HepG2 (cell line): Measurements from ENCODE around the gene DPEP1. TPM values are rescaled to one million over a fixed set of nuclear protein-coding genes. Genes with fewer than 3 reads are reported as not detected.

ENCODE experiments used
- ASH2L ChIP-seq: fragments of 300-600, 200-600 bp; sonication (generic); IDR thresholded peaks from 2 replicates; pipeline ENCODE4 v1.7.0; 2017; ENCODE audit warnings: low read depth, mild to moderate bottlenecking, moderate library complexity, mixed read lengths, low read length; ENCODE audit not compliant: insufficient read length
- BHLHE40 ChIP-seq: IDR thresholded peaks from 2 replicates; pipeline ENCODE4 v1.6.1; 2011; ENCODE audit warnings: low read length, improper control_type of control experiment
- CEBPB ChIP-seq: IDR thresholded peaks from 2 replicates; pipeline ENCODE4 v1.6.1; 2011; ENCODE audit warnings: low read depth, low read length, improper control_type of control experiment, borderline replicate concordance
- DMAP1 ChIP-seq: IDR thresholded peaks from 2 replicates; pipeline ENCODE4 v1.6.1; 2016
- HNRNPL ChIP-seq: fragments of 200-400 bp; formaldehyde crosslinking; IDR thresholded peaks from 2 replicates; pipeline ENCODE4 v1.6.1; 2017; ENCODE audit warnings: mild to moderate bottlenecking, low read depth, low read length
- MAFK ChIP-seq, 2 experiments: IDR thresholded peaks in 1 of 2; conservative IDR thresholded peaks in 1 of 2; 2 replicates each; pipeline ENCODE4 v1.6.1; 2011; ENCODE audit warnings: improper control_type of control experiment in 2 of 2, low read length in 2 of 2
- NFE2L1 ChIP-seq: sonication (generic); formaldehyde crosslinking; IDR thresholded peaks from 2 replicates; pipeline ENCODE4 v1.4.0; 2020; ENCODE audit warnings: missing genetic modification reagents, mild to moderate bottlenecking, borderline replicate concordance
- NR1H2 ChIP-seq: sonication (generic); formaldehyde crosslinking; IDR thresholded peaks from 2 replicates; pipeline ENCODE4 v1.8.1; 2022; ENCODE audit warnings: low read depth, missing genetic modification reagents, borderline replicate concordance
- NR3C1 ChIP-seq: sonication (generic); formaldehyde crosslinking; IDR thresholded peaks from 2 replicates; pipeline ENCODE4 v1.4.0; 2020; ENCODE audit warnings: missing genetic modification reagents
- RFXAP ChIP-seq: sonication (generic); formaldehyde crosslinking; IDR thresholded peaks from 2 replicates; pipeline ENCODE4 v1.4.0; 2020; ENCODE audit warnings: missing genetic modification reagents, borderline replicate concordance
- SIX1 ChIP-seq: sonication (generic); formaldehyde crosslinking; IDR thresholded peaks from 2 replicates; pipeline ENCODE4 v1.4.0; 2020; ENCODE audit warnings: missing genetic modification reagents, borderline replicate concordance
- SMYD3 ChIP-seq: sonication (generic); formaldehyde crosslinking; IDR thresholded peaks from 2 replicates; pipeline ENCODE4 v1.8.1; 2023; ENCODE audit warnings: mild to moderate bottlenecking, missing genetic modification reagents
- THAP11 ChIP-seq: IDR thresholded peaks from 2 replicates; pipeline ENCODE4 v1.6.1; 2016; ENCODE audit warnings: missing biosample characterization, missing genetic modification reagents
- THYN1 ChIP-seq: sonication (generic); formaldehyde crosslinking; IDR thresholded peaks from 2 replicates; pipeline ENCODE4 v1.8.1; 2023; ENCODE audit warnings: low read depth, mild to moderate bottlenecking, moderate library complexity, missing genetic modification reagents, borderline replicate concordance
- ZBTB38 ChIP-seq: sonication (generic); formaldehyde crosslinking; IDR thresholded peaks from 2 replicates; pipeline ENCODE4 v1.5.1; 2020; ENCODE audit warnings: mild to moderate bottlenecking, missing genetic modification reagents
- ZNF251 ChIP-seq: sonication (generic); formaldehyde crosslinking; IDR thresholded peaks from 2 replicates; pipeline ENCODE4 v1.9.0; 2021; ENCODE audit warnings: mild to moderate bottlenecking, missing genetic modification reagents
- ZNF343 ChIP-seq: sonication (generic); formaldehyde crosslinking; IDR thresholded peaks from 2 replicates; pipeline ENCODE4 v1.4.0; 2020; ENCODE audit warnings: mild to moderate bottlenecking, missing genetic modification reagents
- ZNF350 ChIP-seq: sonication (generic); formaldehyde crosslinking; IDR thresholded peaks from 2 replicates; pipeline ENCODE4 v1.4.0; 2020; ENCODE audit warnings: mild to moderate bottlenecking, low read depth, missing genetic modification reagents, borderline replicate concordance
- ZNF607 ChIP-seq: sonication (generic); formaldehyde crosslinking; IDR thresholded peaks from 2 replicates; pipeline ENCODE4 v1.5.1; 2020; ENCODE audit warnings: missing genetic modification reagents, mild to moderate bottlenecking, borderline replicate concordance
- ZNF609 ChIP-seq: sonication (generic); formaldehyde crosslinking; IDR thresholded peaks from 2 replicates; pipeline ENCODE4 v1.4.0; 2020; ENCODE audit warnings: mild to moderate bottlenecking, missing genetic modification reagents, borderline replicate concordance
- ZNF616 ChIP-seq: sonication (generic); formaldehyde crosslinking; IDR thresholded peaks from 2 replicates; pipeline ENCODE4 v1.5.0; 2020; ENCODE audit warnings: low read depth, mild to moderate bottlenecking, missing genetic modification reagents
- ZNF703 ChIP-seq: sonication (generic); formaldehyde crosslinking; IDR thresholded peaks from 2 replicates; pipeline ENCODE4 v1.5.1; 2020; ENCODE audit warnings: missing genetic modification reagents, mild to moderate bottlenecking, moderate library complexity, borderline replicate concordance
- ZNF746 ChIP-seq: sonication (generic); formaldehyde crosslinking; IDR thresholded peaks from 2 replicates; pipeline ENCODE4 v1.8.0; 2022; ENCODE audit warnings: mild to moderate bottlenecking, missing genetic modification reagents
- ZNF841 ChIP-seq: sonication (generic); formaldehyde crosslinking; IDR thresholded peaks from 2 replicates; pipeline ENCODE4 v1.8.1; 2023; ENCODE audit warnings: missing genetic modification reagents, borderline replicate concordance
- ZNF891 ChIP-seq: sonication (generic); formaldehyde crosslinking; IDR thresholded peaks from 2 replicates; pipeline ENCODE4 v1.5.0; 2020; ENCODE audit warnings: mild to moderate bottlenecking, missing genetic modification reagents
- polyA plus RNA-seq, 8 experiments: library from polyadenylated mRNA; depleted of rRNA in 3 of 8; stranded (reverse) in 7 of 8; unstranded in 1 of 8; fragments of >200 nt; fragmentation: Illumina TruSeq in 4 of 8; extraction: Trizol in 4 of 8; gene quantifications; 2 replicates each; pipeline versions ENCODE4 v1.2.1 to v1.2.3, GENCODE V29; 2011 to 2016; ENCODE audit warnings: low read depth in 4 of 8, missing spikeins in 1 of 8, mixed read lengths in 1 of 8; ENCODE audit not compliant: insufficient read depth in 1 of 8
- total RNA-seq, 5 experiments: library from RNA; depleted of rRNA; stranded (reverse); fragments of >200 nt; fragmentation: Illumina TruSeq; extraction: Trizol; gene quantifications; 2 replicates each; pipeline ENCODE4 v1.2.3, GENCODE V29; 2016; ENCODE audit warnings: low read depth in 1 of 5
- TF ChIP-seq, protein P1 (sequence below): sonication (generic); formaldehyde crosslinking; IDR thresholded peaks from 2 replicates; pipeline ENCODE4 v1.4.0; 2020; ENCODE audit warnings: mild to moderate bottlenecking, missing genetic modification reagents

Gene DPEP1
- total and polyA plus RNA-seq, 2 of the 13 experiments (the other 11 are each of a cell fraction or from before 2014, with no cell fraction given), result 37.6 to 52.2 TPM

- TF ChIP-seq THYN1 (no peak), ZNF251 (CRISPR knock-in tag) (0 out of 2 replicates have a peak, but pooled peaks have one; percentile 20), SMYD3 (no peak), ZNF350 (peak; percentile 90), BHLHE40 (peak; percentile 21; the same call in 1 of the 2 replicates), NR1H2 (CRISPR knock-in tag) (peak; percentile 88), ZNF891 (CRISPR knock-in tag) (peak; percentile 87; the same call in 1 of the 2 replicates), SIX1 (CRISPR knock-in tag) (no peak), MAFK (conservative IDR thresholded peaks at IDR 0.05 in 1 of 2, IDR thresholded peaks at IDR 0.05 in 1 of 2; ENCODE audit: low read length in 2 of 2) (no peak), ZNF607 (CRISPR knock-in tag) (no peak), ZNF841 (CRISPR knock-in tag) (no peak), RFXAP (CRISPR knock-in tag) (no peak), ZBTB38 (CRISPR knock-in tag) (peak; percentile 56; the same call in 1 of the 2 replicates), DMAP1 (peak; percentile 92), NFE2L1 (CRISPR knock-in tag) (no peak), ZNF609 (CRISPR knock-in tag) (peak; percentile 67; the same call in 1 of the 2 replicates), ASH2L (peak; percentile 65), ZNF746 (CRISPR knock-in tag) (peak; percentile 69; the same call in 1 of the 2 replicates), THAP11 (peak; percentile 48; the same call in 1 of the 2 replicates), ZNF343 (CRISPR knock-in tag) (peak; percentile 82; the same call in 1 of the 2 replicates), NR3C1 (CRISPR knock-in tag) (no peak), ZNF616 (CRISPR knock-in tag) (no peak), HNRNPL (no peak), ZNF703 (CRISPR knock-in tag) (no peak), CEBPB (no peak)
- TF ChIP-seq, protein P1, sequence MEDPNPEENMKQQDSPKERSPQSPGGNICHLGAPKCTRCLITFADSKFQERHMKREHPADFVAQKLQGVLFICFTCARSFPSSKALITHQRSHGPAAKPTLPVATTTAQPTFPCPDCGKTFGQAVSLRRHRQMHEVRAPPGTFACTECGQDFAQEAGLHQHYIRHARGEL (CRISPR knock-in tag), result no peak
Observed at GRCh38 chr16:89572485-89573205, 40.8 kb upstream of the DPEP1 start (continued).
